Peyer's patch (tissue), 4 donors: ENCODE results near the gene RABGGTA.

Experiments used
- CTCF ChIP-seq, 6 experiments: fragments of 450-650 bp in 4 of 6; fragments of 200-600 bp in 2 of 6; sonication (generic) in 1 of 6; IDR thresholded peaks; one replicate each; pipeline ENCODE4 v1.5.1; 2017 to 2019; ENCODE audit warnings: antibody characterized with exemption in 6 of 6, mild to moderate bottlenecking in 3 of 6, moderate library complexity in 1 of 6
- POLR2A ChIP-seq, 2 donors: fragments of 450-650 bp; IDR thresholded peaks; one replicate each; pipeline ENCODE4 v1.5.1; 2017; ENCODE audit warnings: antibody characterized with exemption in 2 of 2, mild to moderate bottlenecking in 2 of 2, moderate library complexity in 2 of 2

DNA sequence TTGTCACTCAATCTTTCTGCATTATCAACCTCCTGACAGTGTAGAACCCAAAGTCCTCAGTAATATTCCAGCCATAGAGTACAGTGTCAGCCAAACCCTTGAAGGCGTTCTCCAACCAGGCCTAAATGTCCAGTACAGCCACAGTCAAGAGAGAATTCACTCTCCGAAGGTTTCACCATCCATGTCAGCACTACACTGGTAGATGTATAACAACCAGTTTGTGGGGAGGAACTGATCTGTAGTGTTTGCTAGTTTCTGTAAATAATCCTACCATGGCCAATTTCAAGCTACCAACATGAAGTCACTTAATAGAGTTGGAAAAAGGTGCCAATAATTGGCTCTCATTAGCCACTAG, 55.1 kb downstream of the RABGGTA start:
- TF ChIP-seq POLR2A (IDR thresholded peaks at IDR 0.05) = no peak
- TF ChIP-seq CTCF (IDR thresholded peaks at IDR 0.05) = no peak
